LNCaP clone FGC (cell line): Measurements from ENCODE around the gene MAGEC1.

Experiments used
- DNase-seq: peaks from one replicate; pipeline ENCODE4 v3.0.0-alpha.2; 2011; ENCODE audit warnings: low read depth
- H3K4me3 ChIP-seq: 2 replicates; pipeline ENCODE4 v1.5.1; 2011; ENCODE audit warnings: mild to moderate bottlenecking, low read depth, low read length, control low read depth
- CTCF ChIP-seq: IDR thresholded peaks from 2 replicates; pipeline ENCODE4 v1.5.1; 2012; ENCODE audit warnings: mild to moderate bottlenecking; ENCODE audit not compliant: control insufficient read depth, insufficient read depth; ENCODE audit errors: extremely low read depth

MAGEC1 gene

GRCh38 chrX:141936080-141936479, 32.4 kb downstream of the MAGEC1 start:
- H3K4me3 ChIP-seq = no peak overlapping the region
- peak; percentile 40; the same call in 1 of the 2 replicates for TF ChIP-seq CTCF
- peak; percentile 7 for DNase-seq

GRCh38 chrX:141941234-141941633, 37.5 kb downstream of the MAGEC1 start:
- DNase-seq = no peak

GRCh38 chrX:141945426-141945825, 41.7 kb downstream of the MAGEC1 start:
- TF ChIP-seq CTCF = no peak
- no peak overlapping the region for H3K4me3 ChIP-seq
- no peak for DNase-seq

More at GRCh38 chrX:141941234-141941633, 37.5 kb downstream of the MAGEC1 start:
- no peak overlapping the region for H3K4me3 ChIP-seq
- TF ChIP-seq CTCF = no peak

DNA sequence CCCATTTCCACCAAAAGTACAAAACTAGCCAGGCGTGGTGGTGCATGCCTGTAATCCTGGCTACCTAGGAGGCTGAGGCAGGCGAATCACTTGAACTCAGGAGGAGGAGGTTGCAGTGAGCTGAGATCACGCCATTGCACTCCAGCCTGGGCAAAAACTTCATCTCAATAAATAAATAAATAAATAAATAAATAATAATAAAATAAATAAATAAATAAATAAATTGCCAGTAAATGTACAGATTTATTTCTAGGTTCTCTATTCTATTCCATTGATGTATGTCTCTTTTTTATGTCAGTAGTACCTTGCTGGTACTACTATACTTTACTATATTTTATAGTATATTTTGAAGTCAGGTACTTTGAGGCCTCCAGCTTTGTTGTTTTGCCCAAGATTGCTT, 43.7 kb downstream of the MAGEC1 start:
- DNase-seq = no peak
- no peak overlapping the region for H3K4me3 ChIP-seq
- no peak for TF ChIP-seq CTCF

DNA sequence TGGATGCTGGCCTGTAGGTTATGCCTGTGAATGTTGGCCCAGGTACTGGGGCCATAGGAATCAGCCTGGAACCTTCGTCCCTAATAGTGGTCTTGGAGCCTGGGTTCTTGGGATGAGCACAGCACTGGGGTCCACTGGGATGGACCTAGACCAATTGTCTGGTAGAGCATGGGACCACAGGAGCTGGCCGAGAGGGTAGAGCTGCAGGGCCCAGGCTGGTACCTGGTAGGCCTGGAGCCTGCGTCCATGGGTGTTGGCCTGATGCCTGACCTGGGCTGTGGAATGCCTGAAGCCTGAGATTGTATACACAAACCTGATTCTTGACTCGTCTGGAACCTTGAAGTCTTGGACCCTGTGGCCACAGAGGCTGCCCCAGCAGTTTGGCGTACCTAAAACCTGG, 48.9 kb downstream of the MAGEC1 start:
- no peak overlapping the region for H3K4me3 ChIP-seq
- no peak for TF ChIP-seq CTCF
- no peak for DNase-seq

- DNase-seq = no peak
- no peak overlapping the region for H3K4me3 ChIP-seq
- TF ChIP-seq CTCF = no peak
These were observed 55.0 kb downstream of the MAGEC1 start for GRCh38 chrX:141958675-141959074.
